ENCODE data around the gene NXT1.

DNA sequence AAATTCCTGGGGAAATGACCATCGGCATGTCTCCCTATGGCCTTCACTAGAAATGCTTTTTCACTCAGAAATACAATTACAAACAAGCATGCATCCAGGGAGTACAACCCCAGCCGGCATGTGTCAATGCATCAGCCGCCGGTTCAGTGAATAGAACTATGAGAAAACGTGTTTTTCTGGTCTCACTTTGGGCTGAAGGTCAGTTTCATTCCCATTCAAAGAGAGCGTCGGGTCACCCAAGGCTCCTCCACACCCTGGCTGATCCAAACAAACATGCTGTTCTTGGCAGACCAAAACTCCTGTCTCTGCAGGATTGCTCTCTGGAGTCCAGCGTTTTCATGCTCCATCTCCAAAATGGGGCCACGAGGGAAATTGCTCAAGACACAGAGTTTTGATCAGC lies 35.5 kb upstream of the NXT1 start:
- TF ChIP-seq, protein P1, sequence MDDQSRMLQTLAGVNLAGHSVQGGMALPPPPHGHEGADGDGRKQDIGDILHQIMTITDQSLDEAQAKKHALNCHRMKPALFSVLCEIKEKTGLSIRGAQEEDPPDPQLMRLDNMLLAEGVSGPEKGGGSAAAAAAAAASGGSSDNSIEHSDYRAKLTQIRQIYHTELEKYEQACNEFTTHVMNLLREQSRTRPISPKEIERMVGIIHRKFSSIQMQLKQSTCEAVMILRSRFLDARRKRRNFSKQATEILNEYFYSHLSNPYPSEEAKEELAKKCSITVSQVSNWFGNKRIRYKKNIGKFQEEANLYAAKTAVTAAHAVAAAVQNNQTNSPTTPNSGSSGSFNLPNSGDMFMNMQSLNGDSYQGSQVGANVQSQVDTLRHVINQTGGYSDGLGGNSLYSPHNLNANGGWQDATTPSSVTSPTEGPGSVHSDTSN (IDR thresholded peaks at IDR 0.05): no peak
- TF ChIP-seq, protein P2, sequence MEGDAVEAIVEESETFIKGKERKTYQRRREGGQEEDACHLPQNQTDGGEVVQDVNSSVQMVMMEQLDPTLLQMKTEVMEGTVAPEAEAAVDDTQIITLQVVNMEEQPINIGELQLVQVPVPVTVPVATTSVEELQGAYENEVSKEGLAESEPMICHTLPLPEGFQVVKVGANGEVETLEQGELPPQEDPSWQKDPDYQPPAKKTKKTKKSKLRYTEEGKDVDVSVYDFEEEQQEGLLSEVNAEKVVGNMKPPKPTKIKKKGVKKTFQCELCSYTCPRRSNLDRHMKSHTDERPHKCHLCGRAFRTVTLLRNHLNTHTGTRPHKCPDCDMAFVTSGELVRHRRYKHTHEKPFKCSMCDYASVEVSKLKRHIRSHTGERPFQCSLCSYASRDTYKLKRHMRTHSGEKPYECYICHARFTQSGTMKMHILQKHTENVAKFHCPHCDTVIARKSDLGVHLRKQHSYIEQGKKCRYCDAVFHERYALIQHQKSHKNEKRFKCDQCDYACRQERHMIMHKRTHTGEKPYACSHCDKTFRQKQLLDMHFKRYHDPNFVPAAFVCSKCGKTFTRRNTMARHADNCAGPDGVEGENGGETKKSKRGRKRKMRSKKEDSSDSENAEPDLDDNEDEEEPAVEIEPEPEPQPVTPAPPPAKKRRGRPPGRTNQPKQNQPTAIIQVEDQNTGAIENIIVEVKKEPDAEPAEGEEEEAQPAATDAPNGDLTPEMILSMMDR (IDR thresholded peaks at IDR 0.05): no peak
- no peak for TF ChIP-seq POLR2AphosphoS5 (IDR thresholded peaks at IDR 0.05; ENCODE audit: low read depth, low read length)
- no peak for TF ChIP-seq YY1 (IDR thresholded peaks at IDR 0.05; ENCODE audit: low read depth)
- TF ChIP-seq RFX5 (IDR thresholded peaks at IDR 0.05; ENCODE audit: low read length): no peak
- TF ChIP-seq EP300 (IDR thresholded peaks at IDR 0.05; ENCODE audit: borderline replicate concordance in 1 of 2, low read depth in 1 of 2, low read length in 1 of 2): no peak
- no peak for TF ChIP-seq CHD2 (IDR thresholded peaks at IDR 0.05; ENCODE audit: low read length, partially characterized antibody)
- TF ChIP-seq, protein P3, sequence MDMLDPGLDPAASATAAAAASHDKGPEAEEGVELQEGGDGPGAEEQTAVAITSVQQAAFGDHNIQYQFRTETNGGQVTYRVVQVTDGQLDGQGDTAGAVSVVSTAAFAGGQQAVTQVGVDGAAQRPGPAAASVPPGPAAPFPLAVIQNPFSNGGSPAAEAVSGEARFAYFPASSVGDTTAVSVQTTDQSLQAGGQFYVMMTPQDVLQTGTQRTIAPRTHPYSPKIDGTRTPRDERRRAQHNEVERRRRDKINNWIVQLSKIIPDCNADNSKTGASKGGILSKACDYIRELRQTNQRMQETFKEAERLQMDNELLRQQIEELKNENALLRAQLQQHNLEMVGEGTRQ (IDR thresholded peaks at IDR 0.05; ENCODE audit: borderline replicate concordance, low read depth, low read length): no peak
- no peak for TF ChIP-seq JUND (IDR thresholded peaks at IDR 0.05)
- no peak for TF ChIP-seq FOXM1 (IDR thresholded peaks at IDR 0.05; ENCODE audit: low read depth)
- TF ChIP-seq RAD21 (IDR thresholded peaks at IDR 0.05; ENCODE audit: low read length): no peak

Data from SK-N-SH (cell line).